GM12878 (cell line): ENCODE results near the gene ADAMTS3. TPM values are rescaled to one million over a fixed set of nuclear protein-coding genes. Genes with fewer than 3 reads are reported as not detected.

Source experiments
- ATAC-seq: fragments of 200-7000 bp; cut with Tn5 transposase; 3 replicates; pipeline ENCODE4 v1.9.1; 2020; ENCODE audit warnings: mild to moderate bottlenecking, moderate library complexity
- BruUV-seq: library from RNA; stranded (reverse); fragments of 400-500 nt; replicated peaks from 2 replicates; lab custom pipeline; 2021; lab: Mats Ljungman, UMichigan
- CTCF ChIA-PET: fragments of 300-600 bp; sonication (Branson Sonifier 250); formaldehyde crosslinking; extraction: SDS; loops from one replicate; lab custom pipeline; 2021; ENCODE audit warnings: inconsistent platforms; lab: Yijun Ruan, JAX
- POLR2A ChIA-PET: fragments of 350-600 bp; formaldehyde crosslinking; extraction: SDS; loops from one replicate; lab custom pipeline; 2021; ENCODE audit warnings: inconsistent platforms; lab: Charles Lee
- RAD21 ChIA-PET: fragments of 300-600 bp; sonication (Branson Sonifier 250); formaldehyde crosslinking; loops from one replicate; lab custom pipeline; 2023; ENCODE audit warnings: antibody characterized with exemption; ENCODE audit not compliant: unreplicated experiment; lab: Charles Lee
- SMC1A ChIA-PET: fragments of 300-600 bp; sonication (Branson Sonifier 250); formaldehyde crosslinking; loops from one replicate; lab custom pipeline; 2023; ENCODE audit not compliant: unreplicated experiment, uncharacterized antibody; lab: Charles Lee
- DNase-seq: peaks from one replicate; pipeline ENCODE4 v3.0.0-alpha.2; 2011; ENCODE audit warnings: low read depth, low spot score
- FAIRE-seq: peaks from 3 replicates; lab custom pipeline; 2011; peaks lifted over from hg19 to GRCh38; lab: Jason Lieb, UNC
- H2AFZ ChIP-seq: 2 replicates; pipeline ENCODE4 v1.6.0; 2011; ENCODE audit warnings: low read depth, low read length, control low read depth; ENCODE audit not compliant: control insufficient read depth
- H3K27ac ChIP-seq: 2 replicates; pipeline ENCODE4 v1.5.1; 2011; ENCODE audit warnings: control low read depth; ENCODE audit not compliant: control insufficient read depth, insufficient read depth
- H3K27me3 ChIP-seq, 2 experiments: replicated peaks in 1 of 2; 2 replicates each; pipeline versions ENCODE4 v1.6.0 to v1.6.1; 2011; ENCODE audit warnings: low read length in 1 of 2; ENCODE audit not compliant: control insufficient read depth in 2 of 2, insufficient read depth in 2 of 2
- H3K36me3 ChIP-seq, 2 experiments: 2 replicates each; pipeline ENCODE4 v1.5.1; 2011; ENCODE audit warnings: low read length in 1 of 2; ENCODE audit not compliant: control insufficient read depth in 2 of 2, insufficient read depth in 2 of 2
- H3K4me1 ChIP-seq: 2 replicates; pipeline ENCODE4 v1.6.1; 2011; ENCODE audit warnings: mild to moderate bottlenecking, low read length, moderate library complexity, mixed read lengths; ENCODE audit not compliant: control insufficient read depth, insufficient read depth
- H3K4me2 ChIP-seq: 2 replicates; pipeline ENCODE4 v1.6.0; 2011; ENCODE audit warnings: control low read depth; ENCODE audit not compliant: control insufficient read depth, insufficient read depth
- H3K4me3 ChIP-seq: fragments of 200-600 bp; sonication (generic); 2 replicates; pipeline ENCODE4 v1.5.1; 2016
- H3K79me2 ChIP-seq: 2 replicates; pipeline ENCODE4 v1.6.0; 2011; ENCODE audit warnings: low read length; ENCODE audit not compliant: control insufficient read depth, insufficient read depth
- H3K9ac ChIP-seq: 2 replicates; pipeline ENCODE4 v1.8.0; 2011; ENCODE audit warnings: low read length, control low read depth, mixed read lengths; ENCODE audit not compliant: control insufficient read depth, insufficient read depth
- H3K9me3 ChIP-seq: replicated peaks from 3 replicates; pipeline ENCODE4 v1.5.1; 2011; ENCODE audit warnings: mild to moderate bottlenecking, low read length; ENCODE audit not compliant: control insufficient read depth, insufficient read depth
- H4K20me1 ChIP-seq: 2 replicates; pipeline ENCODE4 v1.6.0; 2011; ENCODE audit not compliant: control insufficient read depth, insufficient read depth
- CEBPB ChIP-seq, 2 experiments: fragments of 150-350 bp in 1 of 2; IDR thresholded peaks; 2 replicates each; pipeline ENCODE4 v1.6.1; 2012 to 2014; ENCODE audit warnings: low read depth in 2 of 2, low read length in 2 of 2, borderline replicate concordance in 1 of 2, inconsistent platforms in 1 of 2
- ESRRA ChIP-seq: IDR thresholded peaks from 2 replicates; pipeline ENCODE4 v1.6.1; 2012; ENCODE audit warnings: mild to moderate bottlenecking, low read length, improper control_type of control experiment
- PRDM15 ChIP-seq: fragments of 450-650 bp; formaldehyde crosslinking; IDR thresholded peaks from 2 replicates; pipeline ENCODE4 v1.4.0; 2020; ENCODE audit warnings: mild to moderate bottlenecking, moderate library complexity
- SKIL ChIP-seq: fragments of 450-650 bp; IDR thresholded peaks from 2 replicates; pipeline ENCODE4 v1.6.1; 2017; ENCODE audit warnings: mild to moderate bottlenecking, low read depth, inconsistent platforms; ENCODE audit not compliant: poor library complexity, severe bottlenecking
- ZNF207 ChIP-seq: fragments of 450-650 bp; IDR thresholded peaks from 2 replicates; pipeline ENCODE4 v1.6.1; 2014; ENCODE audit warnings: antibody characterized with exemption, mild to moderate bottlenecking, borderline replicate concordance
- WGBS: methylation state at CpG from one replicate; pipeline ENCODE4 v1.1.6; 2016; ENCODE audit warnings: low lambda C conversion rate; ENCODE audit not compliant: insufficient replicate concordance, insufficient coverage; ENCODE audit errors: missing lambda C conversion rate; 5-methylcytosine and 5-hydroxymethylcytosine counted together
- in situ Hi-C: fragments of 300-500 bp; cut with MboI; formaldehyde crosslinking; loops from 9 replicates; pipeline ENCODE4 v1.14.3; 2018; ENCODE audit warnings: mixed read lengths
- intact Hi-C: fragments of 100-400 bp; cut with micrococcal nuclease; formaldehyde crosslinking; loops from one replicate; pipeline ENCODE4 v1.14.2; 2022; ENCODE audit not compliant: unreplicated experiment
- polyA plus RNA-seq, 11 experiments: library from polyadenylated mRNA; depleted of rRNA in 4 of 11; unstranded in 6 of 11; stranded (reverse) in 5 of 11; fragments of >200 nt; fragmentation: Nextera tagmentation in 4 of 11; fragmentation: Illumina TruSeq in 1 of 11; extraction: Ambion mirVana in 4 of 11; extraction: Trizol in 1 of 11; gene quantifications; 1 replicate in 1 of 11; 2 replicates in 10 of 11; pipeline versions ENCODE4 v1.2.1 to v1.2.3, GENCODE V29; 2011 to 2016; ENCODE audit warnings: inconsistent platforms in 2 of 11, missing spikeins in 2 of 11, low read depth in 1 of 11
- total RNA-seq, 4 experiments: library from RNA; depleted of rRNA in 3 of 4; stranded (reverse); fragments of >200 nt in 3 of 4; fragmentation: Illumina TruSeq in 1 of 4; extraction: Trizol in 1 of 4; gene quantifications; 2 replicates each; pipeline versions ENCODE4 v1.2.1 to v1.2.3, GENCODE V29; 2013 to 2021

Gene ADAMTS3
- total and polyA plus RNA-seq, 10 of the 15 experiments (the other 5 are each of a cell fraction or from before 2014, with no cell fraction given), result under 0.01 to 0.07 (median 0.02) TPM; not detected in 6

GRCh38 chr4:72323227-72323626 is 245.8 kb downstream of the ADAMTS3 start (continued):
- TF ChIP-seq SKIL, result no peak
- no peak for TF ChIP-seq PRDM15 (CRISPR knock-in tag)
- no peak for TF ChIP-seq ESRRA

- Histone ChIP-seq H3K4me1 (no peaks in the 10 kb centered on the region), H3K4me2 (no peak overlapping the region), H3K4me3 (no peak overlapping the region), H3K79me2 (no peaks in the 10 kb centered on the region), H3K27ac (no peak overlapping the region), H3K9ac (no peak overlapping the region), H3K36me3 (no peaks in the 10 kb centered on the region), H2AFZ (no peak overlapping the region), H3K9me3 (no peaks in the 10 kb centered on the region), H4K20me1 (no peaks in the 10 kb centered on the region), H3K27me3 (no peaks in the 10 kb centered on the region)
- POLR2A ChIA-PET, result no interaction called here
- DNase-seq, result no peak
- FAIRE-seq, result no peak
- TF ChIP-seq CEBPB (IDR thresholded peaks at IDR 0.05; ENCODE audit: borderline replicate concordance in 1 of 2, low read depth in 2 of 2, low read length in 2 of 2) (no peak), ZNF207 (no peak)
- SMC1A ChIA-PET, result no interaction called here
- WGBS, result 25% methylated on average over 6 of the region's 6 CpGs
- intact Hi-C loops (no loop called here), in situ Hi-C loops (loop anchor here (25.0 kb wide), 1 partner anchor 692 kb away; no protein-coding TSS in a partner anchor)
- CTCF ChIA-PET, result interaction anchor here (1.1 to 1.2 kb wide), 2 partner anchors 17 to 148 kb away, joined by 3 read pairs; no protein-coding TSS in a partner anchor
- RAD21 ChIA-PET, result no interaction called here
- no peak for ATAC-seq
- no TSS peak for BruUV-seq
Measured at GRCh38 chr4:72320223-72320948, 248.6 kb downstream of the ADAMTS3 start.
